Measurements from ENCODE around the gene CALM3.

The CALM3 gene

GRCh38 chr19:46640656-46641055 lies 39.5 kb downstream of the CALM3 start:
- no peak for DNase-seq

GRCh38 chr19:46644720-46645119 lies 43.6 kb downstream of the CALM3 start:
- DNase-seq: no peak

GRCh38 chr19:46646402-46646801 lies 45.3 kb downstream of the CALM3 start:
- no peak for DNase-seq

- DNase-seq: no peak
Observed at GRCh38 chr19:46648060-46648960, 47.2 kb downstream of the CALM3 start.

- no peak for DNase-seq
Observed at GRCh38 chr19:46648961-46649960, 48.1 kb downstream of the CALM3 start.

GRCh38 chr19:46650445-46650844 lies 49.3 kb downstream of the CALM3 start:
- no peak for DNase-seq

GRCh38 chr19:46654621-46655152 lies 53.6 kb downstream of the CALM3 start:
- DNase-seq: no peak

- DNase-seq: no peak
Observed at GRCh38 chr19:46656541-46656940, 55.4 kb downstream of the CALM3 start.

GRCh38 chr19:46659151-46660007 lies 58.2 kb downstream of the CALM3 start:
- DNase-seq: peak; percentile 51

GRCh38 chr19:46660008-46660517 lies 58.9 kb downstream of the CALM3 start:
- no peak for DNase-seq
